ENCODE measurements around the gene OR8K1. TPM values are rescaled to one million over a fixed set of nuclear protein-coding genes. Genes with fewer than 3 reads are reported as not detected.

OR8K1 gene
- total RNA-seq, 1 donor, result not detected

- no peak for DNase-seq (ENCODE audit: low read depth)
- H3K4me3 ChIP-seq (ENCODE audit: low read depth, low read length), result no peak within 1 kb of the TSS
- TF ChIP-seq CTCF (IDR thresholded peaks at IDR 0.05; ENCODE audit: insufficient read depth, low read depth, low read length), result no peak
Observed at GRCh38 chr11:56353991-56354390, 8.2 kb downstream of the OR8K1 start, which contains the start of gene OR8J1. Gene OR8J1 (plus strand): TSS chr11:56354291. CDS start chr11:56360247, 5,956 bp downstream.

- no peak for DNase-seq (ENCODE audit: low read depth)
- no peak for TF ChIP-seq CTCF (IDR thresholded peaks at IDR 0.05; ENCODE audit: insufficient read depth, low read depth, low read length)
- H3K4me3 ChIP-seq (ENCODE audit: low read depth, low read length), result no peak within 1 kb of the TSS
Observed at GRCh38 chr11:56375324-56375723, 29.5 kb downstream of the OR8K1 start, which contains the start of gene OR8U1. Gene OR8U1 (plus strand): TSS chr11:56375624. CDS start chr11:56375624, 0 bp downstream.

- TF ChIP-seq CTCF (IDR thresholded peaks at IDR 0.05; ENCODE audit: insufficient read depth, low read depth, low read length), result no peak
- DNase-seq (ENCODE audit: low read depth), result no peak
- H3K4me3 ChIP-seq (ENCODE audit: low read depth, low read length), result no peak overlapping the region
Observed at GRCh38 chr11:56380120-56380519, 34.3 kb downstream of the OR8K1 start.

- DNase-seq (ENCODE audit: low read depth), result no peak
- no peak for TF ChIP-seq CTCF (IDR thresholded peaks at IDR 0.05; ENCODE audit: insufficient read depth, low read depth, low read length)
- no peak overlapping the region for H3K4me3 ChIP-seq (ENCODE audit: low read depth, low read length)
Observed at GRCh38 chr11:56394381-56394780, 48.5 kb downstream of the OR8K1 start.

- H3K4me3 ChIP-seq (ENCODE audit: low read depth, low read length), result no peak overlapping the region
- no peak for DNase-seq (ENCODE audit: low read depth)
- TF ChIP-seq CTCF (IDR thresholded peaks at IDR 0.05; ENCODE audit: insufficient read depth, low read depth, low read length), result no peak
Observed at GRCh38 chr11:56396047-56396446, 50.2 kb downstream of the OR8K1 start.

Other genes starting within 250 kb of the OR8K1 start
- gene OR8H2, start 242.4 kb upstream of the OR8K1 start, total RNA-seq, result not detected in 2 replicates
- gene OR8H3, start 223.7 kb upstream of the OR8K1 start, total RNA-seq, result not detected in 2 replicates
- not detected in 2 replicates for gene OR8J3, start 205.8 kb upstream of the OR8K1 start, total RNA-seq
- not detected in 2 replicates for gene OR8K5, start 185.7 kb upstream of the OR8K1 start, total RNA-seq
- not detected in 2 replicates for gene OR5J2, start 169.4 kb upstream of the OR8K1 start, total RNA-seq
- not detected in 2 replicates for gene OR5T2, start 111.8 kb upstream of the OR8K1 start, total RNA-seq
- not detected in 2 replicates for gene OR5T3, start 93.8 kb upstream of the OR8K1 start, total RNA-seq
- not detected in 2 replicates for gene OR5T1, start 71.9 kb upstream of the OR8K1 start, total RNA-seq
- not detected in 2 replicates for gene OR8H1, start 53.8 kb upstream of the OR8K1 start, total RNA-seq
- not detected in 2 replicates for gene OR8K3, start 30.9 kb upstream of the OR8K1 start, total RNA-seq
- gene OR8J1, start 8.3 kb downstream of the OR8K1 start, total RNA-seq, result not detected in 2 replicates
- gene OR8U1, start 29.6 kb downstream of the OR8K1 start, total RNA-seq, result not detected in 2 replicates
- not detected in 2 replicates for gene OR5AL1, start 66.7 kb downstream of the OR8K1 start, total RNA-seq
- not detected in 2 replicates for gene OR5M3, start 127.3 kb downstream of the OR8K1 start, total RNA-seq
- gene OR5M8, start 145.3 kb downstream of the OR8K1 start, total RNA-seq, result not detected in 2 replicates
- gene OR5M11, start 197.2 kb downstream of the OR8K1 start, total RNA-seq, result not detected in 2 replicates
- not detected in 2 replicates for gene OR5M10, start 231.7 kb downstream of the OR8K1 start, total RNA-seq

Data from fibroblast of villous mesenchyme (primary cell).